Stimulated activated CD4-positive, alpha-beta T cell treated with anti-CD3 and anti-CD28 coated beads, TNF-alpha, amount 100 ng/mL, for 1 hour (primary cell): ENCODE results near the gene GPR176.
"Not testable (repeated sequence)": the region's sequence is repeated elsewhere in the genome, so short reads cannot be mapped to it uniquely, and the experiment has no call there.

Experiments
- DNase-seq, 3 donors: peaks; one replicate each; pipeline ENCODE4 v3.0.0-alpha.2; 2020; ENCODE audit warnings: low read depth in 3 of 3, low spot score in 1 of 3

Gene GPR176

GRCh38 chr15:39893051-39893450, 27.0 kb downstream of the GPR176 start:
- not testable (repeated sequence) for DNase-seq

GRCh38 chr15:39892418-39892817, 27.6 kb downstream of the GPR176 start:
- DNase-seq = no peak

- DNase-seq = no peak
Measured at GRCh38 chr15:39890621-39891020, 29.4 kb downstream of the GPR176 start.

GRCh38 chr15:39889601-39890000, 30.5 kb downstream of the GPR176 start:
- no peak for DNase-seq

GRCh38 chr15:39888809-39889208, 31.3 kb downstream of the GPR176 start:
- no peak for DNase-seq

GRCh38 chr15:39888243-39888642, 31.8 kb downstream of the GPR176 start:
- DNase-seq = no peak

- DNase-seq = no peak
Measured at GRCh38 chr15:39887832-39888231, 32.2 kb downstream of the GPR176 start.

- DNase-seq = no peak
Measured at GRCh38 chr15:39887211-39887610, 32.9 kb downstream of the GPR176 start.

- no peak for DNase-seq
Measured at GRCh38 chr15:39886418-39886817, 33.6 kb downstream of the GPR176 start.

- DNase-seq = no peak
Measured at GRCh38 chr15:39885099-39885777, 34.8 kb downstream of the GPR176 start.

- no peak for DNase-seq
Measured at GRCh38 chr15:39884351-39884750, 35.7 kb downstream of the GPR176 start.

GRCh38 chr15:39882602-39883001, 37.5 kb downstream of the GPR176 start:
- no peak for DNase-seq

GRCh38 chr15:39881790-39882189, 38.3 kb downstream of the GPR176 start:
- no peak for DNase-seq

- no peak for DNase-seq
Measured at GRCh38 chr15:39880718-39881387, 39.2 kb downstream of the GPR176 start.

GRCh38 chr15:39878406-39878785, 41.7 kb downstream of the GPR176 start:
- DNase-seq = no peak

- DNase-seq = no peak
Measured at GRCh38 chr15:39874890-39875549, 45.0 kb downstream of the GPR176 start.

- DNase-seq = no peak
Measured at GRCh38 chr15:39873978-39874377, 46.1 kb downstream of the GPR176 start.

GRCh38 chr15:39870537-39870936, 49.5 kb downstream of the GPR176 start:
- no peak for DNase-seq

- DNase-seq = no peak
Measured at GRCh38 chr15:39869858-39870515, 50.1 kb downstream of the GPR176 start.

- DNase-seq = no peak
Measured at GRCh38 chr15:39869254-39869653, 50.8 kb downstream of the GPR176 start.

GRCh38 chr15:39868396-39868795, 51.7 kb downstream of the GPR176 start:
- DNase-seq = no peak

- no peak for DNase-seq
Measured at GRCh38 chr15:39864116-39864515, 56.0 kb downstream of the GPR176 start.
